GM23338 (cell line): ENCODE measurements around the gene PTGFR.

Experiments
- CREB1 ChIP-seq: fragments of 250-450 bp; sonication (Bioruptor Pico); IDR thresholded peaks from 2 replicates; pipeline ENCODE4 v1.5.0; 2020; ENCODE audit warnings: low read depth, mild to moderate bottlenecking, moderate library complexity
- EZH2 ChIP-seq: fragments of 200-600 bp; sonication (generic); IDR thresholded peaks from one replicate; pipeline ENCODE4 v1.8.0; 2017; ENCODE audit warnings: antibody characterized with exemption, mild to moderate bottlenecking, low read depth; ENCODE audit not compliant: unreplicated experiment
- POLR2AphosphoS5 ChIP-seq: IDR thresholded peaks from 2 replicates; pipeline ENCODE4 v1.6.1; 2016; ENCODE audit warnings: antibody characterized with exemption, low read depth
- REST ChIP-seq: IDR thresholded peaks from one replicate; pipeline ENCODE4 v1.6.1; 2018; ENCODE audit warnings: antibody characterized with exemption; ENCODE audit not compliant: unreplicated experiment
- ZNF462 ChIP-seq: fragments of 250-450 bp; sonication (Bioruptor Pico); IDR thresholded peaks from 2 replicates; pipeline ENCODE4 v1.5.0; 2020; ENCODE audit warnings: mild to moderate bottlenecking, moderate library complexity
- TF ChIP-seq, protein P1 (sequence below), 2 experiments: fragments of 200-600 bp in 1 of 2; sonication (generic) in 1 of 2; conservative IDR thresholded peaks; 2 replicates each; pipeline versions ENCODE4 v1.5.1 to v1.6.1; 2016 to 2017; ENCODE audit warnings: antibody characterized with exemption in 2 of 2, low read depth in 2 of 2, mild to moderate bottlenecking in 2 of 2, moderate library complexity in 1 of 2

DNA sequence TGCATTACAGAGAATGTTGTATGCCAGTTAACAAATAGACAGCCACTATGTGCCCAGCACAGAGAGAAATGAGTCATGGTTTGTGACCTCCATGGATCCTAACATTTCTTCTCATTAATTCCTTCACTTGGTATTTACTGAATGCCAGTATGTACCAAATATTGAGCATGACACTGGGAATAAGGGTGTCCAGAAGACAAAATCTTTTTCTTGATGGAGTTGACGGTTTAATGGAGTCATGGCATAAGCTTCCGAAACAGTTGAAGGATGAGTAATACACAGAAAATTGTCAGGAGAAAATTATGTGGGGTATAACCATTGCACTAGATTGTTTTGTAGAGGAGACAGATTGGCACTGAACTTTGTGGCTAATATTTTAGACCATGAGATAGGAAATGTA, 36.9 kb downstream of the PTGFR start:
- TF ChIP-seq EZH2 (no peak), POLR2AphosphoS5 (no peak), REST (no peak), ZNF462 (no peak), CREB1 (no peak)
- TF ChIP-seq, protein P1, sequence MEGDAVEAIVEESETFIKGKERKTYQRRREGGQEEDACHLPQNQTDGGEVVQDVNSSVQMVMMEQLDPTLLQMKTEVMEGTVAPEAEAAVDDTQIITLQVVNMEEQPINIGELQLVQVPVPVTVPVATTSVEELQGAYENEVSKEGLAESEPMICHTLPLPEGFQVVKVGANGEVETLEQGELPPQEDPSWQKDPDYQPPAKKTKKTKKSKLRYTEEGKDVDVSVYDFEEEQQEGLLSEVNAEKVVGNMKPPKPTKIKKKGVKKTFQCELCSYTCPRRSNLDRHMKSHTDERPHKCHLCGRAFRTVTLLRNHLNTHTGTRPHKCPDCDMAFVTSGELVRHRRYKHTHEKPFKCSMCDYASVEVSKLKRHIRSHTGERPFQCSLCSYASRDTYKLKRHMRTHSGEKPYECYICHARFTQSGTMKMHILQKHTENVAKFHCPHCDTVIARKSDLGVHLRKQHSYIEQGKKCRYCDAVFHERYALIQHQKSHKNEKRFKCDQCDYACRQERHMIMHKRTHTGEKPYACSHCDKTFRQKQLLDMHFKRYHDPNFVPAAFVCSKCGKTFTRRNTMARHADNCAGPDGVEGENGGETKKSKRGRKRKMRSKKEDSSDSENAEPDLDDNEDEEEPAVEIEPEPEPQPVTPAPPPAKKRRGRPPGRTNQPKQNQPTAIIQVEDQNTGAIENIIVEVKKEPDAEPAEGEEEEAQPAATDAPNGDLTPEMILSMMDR (conservative IDR thresholded peaks at IDR 0.05; ENCODE audit: low read depth in 2 of 2), result no peak
